Activated CD4-positive, alpha-beta T cell treated with anti-CD3 and anti-CD28 coated beads for 36 hours (primary cell): Measurements from ENCODE around the gene LIFR. TPM values are rescaled to one million over a fixed set of nuclear protein-coding genes. Genes with fewer than 3 reads are reported as not detected.

ENCODE experiments used
- ATAC-seq: fragments of 200-7000 bp; cut with Tn5 transposase; one replicate; pipeline ENCODE4 v1.10.0; 2021; ENCODE audit warnings: mild to moderate bottlenecking, moderate library complexity
- CTCF ChIA-PET: fragments of 350-600 bp; sonication (Branson Sonifier 250); formaldehyde crosslinking; loops from one replicate; lab custom pipeline; 2021; ENCODE audit warnings: antibody characterized with exemption; lab: Charles Lee
- POLR2A ChIA-PET: fragments of 350-600 bp; sonication (Branson Sonifier 250); formaldehyde crosslinking; loops from one replicate; lab custom pipeline; 2021; ENCODE audit warnings: antibody characterized with exemption, inconsistent platforms; lab: Charles Lee
- DNase-seq: peaks from one replicate; pipeline ENCODE4 v3.0.0-alpha.2; 2020
- H3K27ac Mint-ChIP-seq: one replicate; pipeline ENCODE4 v1.8.0; 2021; ENCODE audit warnings: mixed read lengths
- H3K27me3 Mint-ChIP-seq: one replicate; pipeline ENCODE4 v1.8.0; 2021; ENCODE audit warnings: mixed read lengths
- H3K36me3 Mint-ChIP-seq: one replicate; pipeline ENCODE4 v1.8.0; 2021; ENCODE audit warnings: low read depth, mixed read lengths
- H3K4me1 Mint-ChIP-seq: one replicate; pipeline ENCODE4 v1.8.0; 2021; ENCODE audit warnings: mixed read lengths
- H3K4me3 Mint-ChIP-seq: one replicate; pipeline ENCODE4 v1.8.0; 2021; ENCODE audit warnings: mild to moderate bottlenecking, moderate library complexity, mixed read lengths
- H3K9me3 Mint-ChIP-seq: one replicate; pipeline ENCODE4 v1.8.0; 2021; ENCODE audit warnings: low read depth, mixed read lengths
- intact Hi-C, 2 experiments: fragments of 100-400 bp; cut with DNase I in 1 of 2; cut with micrococcal nuclease in 1 of 2; formaldehyde crosslinking; loops; one replicate each; pipeline versions ENCODE4 v1.14.2 to v1.15.1; 2022 to 2024; cut with DNase I, micrococcal nuclease
- total RNA-seq, 2 experiments: library from RNA; stranded (reverse); gene quantifications; one replicate each; pipeline ENCODE4 v1.2.3, GENCODE V29; 2021

The LIFR gene
- total RNA-seq, 2 experiments from 2014 or later, result 0.09 to 0.14 TPM

- DNase-seq (no peak), ATAC-seq (no peak)
- no peaks in the 10 kb centered on the region for H3K36me3 Mint-ChIP-seq
- H3K27me3 Mint-ChIP-seq, result peaks cover 5% of the 10 kb centered on the region
- ChIA-PET POLR2A (no interaction called here), CTCF (no interaction called here)
- no peaks in the 10 kb centered on the region for H3K9me3 Mint-ChIP-seq
- no peak overlapping the region for H3K27ac Mint-ChIP-seq
- no peak overlapping the region for H3K4me3 Mint-ChIP-seq
- H3K4me1 Mint-ChIP-seq, result no peaks in the 10 kb centered on the region
- intact Hi-C loops, result no loop called here
Measured at GRCh38 chr5:38500573-38501260, 55.7 kb downstream of the LIFR start.

- H3K36me3 Mint-ChIP-seq, result no peaks in the 10 kb centered on the region
- ChIA-PET CTCF (no interaction called here), POLR2A (no interaction called here)
- ATAC-seq, result no peak
- intact Hi-C loops, result no loop called here
- no peak overlapping the region for H3K4me3 Mint-ChIP-seq
- H3K9me3 Mint-ChIP-seq, result no peaks in the 10 kb centered on the region
- H3K4me1 Mint-ChIP-seq, result no peaks in the 10 kb centered on the region
- no peak overlapping the region for H3K27ac Mint-ChIP-seq
- no peak for DNase-seq
- peaks cover 5% of the 10 kb centered on the region for H3K27me3 Mint-ChIP-seq
Measured at GRCh38 chr5:38497946-38498345, 58.5 kb downstream of the LIFR start.

- H3K36me3 Mint-ChIP-seq, result no peaks in the 10 kb centered on the region
- no peaks in the 10 kb centered on the region for H3K9me3 Mint-ChIP-seq
- DNase-seq, result no peak
- H3K4me3 Mint-ChIP-seq, result no peak overlapping the region
- CTCF ChIA-PET, result interaction anchor here (0.7 to 1.8 kb wide), 3 partner anchors 9 to 53 kb away, joined by 3 to 5 read pairs (median 3); no protein-coding TSS in a partner anchor
- no peak overlapping the region for H3K27ac Mint-ChIP-seq
- H3K4me1 Mint-ChIP-seq, result no peaks in the 10 kb centered on the region
- intact Hi-C loops, result no loop called here
- peaks cover 19% of the 10 kb centered on the region for H3K27me3 Mint-ChIP-seq
- ATAC-seq, result no peak
- POLR2A ChIA-PET, result no interaction called here
Measured at GRCh38 chr5:38494763-38495162, 61.7 kb downstream of the LIFR start.

DNA sequence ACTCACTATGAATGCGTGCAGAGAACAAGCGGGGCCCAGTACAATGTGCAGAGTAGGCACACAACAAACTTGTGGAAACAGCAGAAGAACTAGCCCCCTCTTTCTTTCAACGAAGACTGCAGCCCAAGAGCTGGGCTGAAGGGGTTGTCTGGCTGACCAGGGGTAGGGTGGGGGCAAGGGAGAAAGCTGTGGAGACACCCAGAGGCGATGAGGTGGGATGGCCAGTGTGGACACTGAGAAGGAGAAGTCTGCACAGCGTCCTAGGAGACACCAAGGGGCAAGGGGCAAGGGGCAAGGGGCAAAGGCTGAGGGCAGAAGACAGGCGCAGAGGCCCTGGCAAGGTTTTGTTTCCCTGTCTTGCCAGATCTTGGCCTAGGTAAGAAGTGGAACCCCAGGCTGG, 62.3 kb downstream of the LIFR start:
- intact Hi-C loops, result no loop called here
- Mint-ChIP-seq H3K27ac (no peak overlapping the region), H3K4me1 (no peaks in the 10 kb centered on the region), H3K4me3 (no peak overlapping the region), H3K36me3 (no peaks in the 10 kb centered on the region), H3K27me3 (peaks cover 19% of the 10 kb centered on the region), H3K9me3 (no peaks in the 10 kb centered on the region)
- ChIA-PET CTCF (interaction anchor here (0.7 to 1.8 kb wide), 3 partner anchors 9 to 53 kb away, joined by 3 to 5 read pairs (median 3); no protein-coding TSS in a partner anchor), POLR2A (no interaction called here)
- no peak for ATAC-seq
- no peak for DNase-seq

DNA sequence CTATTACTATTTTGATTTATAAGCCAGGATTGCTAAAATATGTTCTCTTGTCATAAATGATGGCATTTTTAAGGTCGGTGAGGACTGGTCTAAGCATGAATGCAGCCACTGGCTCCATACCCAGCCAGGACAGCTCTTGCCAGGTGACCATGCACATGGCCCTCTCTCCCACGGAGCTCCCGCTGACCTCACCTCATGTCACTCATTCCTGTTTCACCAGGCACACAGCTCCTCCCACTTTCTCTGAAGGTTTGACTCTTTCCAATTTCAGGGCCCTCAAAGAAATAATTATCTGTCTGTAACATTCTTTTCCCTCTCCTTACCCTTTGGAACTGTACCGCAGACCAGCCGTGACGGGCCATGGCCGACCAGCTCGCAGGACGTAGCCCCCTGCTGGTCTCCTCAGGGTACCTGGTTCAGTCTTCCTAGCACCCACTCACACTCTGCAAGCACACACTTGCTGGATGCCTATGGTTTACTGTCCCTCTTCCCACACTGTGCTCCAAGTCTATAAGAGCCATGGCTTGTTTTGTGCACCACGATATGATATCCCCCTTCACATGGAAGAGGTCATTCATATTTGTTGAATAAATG, 72.5 kb downstream of the LIFR start:
- POLR2A ChIA-PET, result no interaction called here
- Mint-ChIP-seq H3K27ac (no peak overlapping the region), H3K4me1 (peaks cover 2% of the 10 kb centered on the region), H3K36me3 (no peaks in the 10 kb centered on the region), H3K27me3 (peaks cover 25% of the 10 kb centered on the region), H3K4me3 (no peak overlapping the region), H3K9me3 (no peaks in the 10 kb centered on the region)
- CTCF ChIA-PET, result interaction anchor here (0.6 to 1.3 kb wide), 2 partner anchors 18 to 42 kb away, joined by 3 to 4 read pairs; no protein-coding TSS in a partner anchor
- intact Hi-C loops, result no loop called here
- ATAC-seq, result no peak
- DNase-seq, result no peak

DNA sequence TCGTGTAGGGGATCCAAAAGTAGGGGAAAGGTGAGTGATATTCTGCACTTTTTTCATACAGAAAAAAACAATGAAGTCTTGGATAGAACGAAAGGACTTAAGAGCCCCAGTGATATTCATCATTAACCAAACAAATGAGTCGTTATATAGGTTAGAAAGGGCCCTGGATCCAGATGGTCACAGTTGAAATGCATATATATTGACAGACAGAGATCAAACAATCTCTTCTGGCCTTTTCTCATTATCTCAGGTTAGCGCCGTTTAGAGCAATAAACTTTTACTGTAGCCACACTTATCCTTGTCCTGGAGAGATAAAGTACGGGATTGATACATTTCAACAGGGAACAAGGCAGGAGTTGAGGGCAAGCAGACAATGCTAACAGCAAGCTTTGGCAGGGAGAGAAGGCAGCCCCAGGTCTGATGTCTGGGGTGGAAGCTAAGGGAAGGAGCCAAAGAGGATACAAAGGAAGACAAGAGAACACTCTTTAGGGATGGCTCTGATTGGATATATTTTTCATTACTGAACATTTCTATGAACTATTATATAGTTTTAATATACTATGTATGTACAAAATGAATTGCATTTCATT, 77.0 kb downstream of the LIFR start:
- DNase-seq (no peak), ATAC-seq (no peak)
- no peaks in the 10 kb centered on the region for H3K9me3 Mint-ChIP-seq
- POLR2A ChIA-PET, result no interaction called here
- intact Hi-C loops, result no loop called here
- no peaks in the 10 kb centered on the region for H3K36me3 Mint-ChIP-seq
- H3K4me3 Mint-ChIP-seq, result no peak overlapping the region
- CTCF ChIA-PET, result interaction anchor here (0.7 kb wide), 1 partner anchor 441 kb away, joined by 3 read pairs; no protein-coding TSS in a partner anchor
- H3K27ac Mint-ChIP-seq, result no peak overlapping the region
- peaks cover 26% of the 10 kb centered on the region for H3K27me3 Mint-ChIP-seq
- no peaks in the 10 kb centered on the region for H3K4me1 Mint-ChIP-seq

DNA sequence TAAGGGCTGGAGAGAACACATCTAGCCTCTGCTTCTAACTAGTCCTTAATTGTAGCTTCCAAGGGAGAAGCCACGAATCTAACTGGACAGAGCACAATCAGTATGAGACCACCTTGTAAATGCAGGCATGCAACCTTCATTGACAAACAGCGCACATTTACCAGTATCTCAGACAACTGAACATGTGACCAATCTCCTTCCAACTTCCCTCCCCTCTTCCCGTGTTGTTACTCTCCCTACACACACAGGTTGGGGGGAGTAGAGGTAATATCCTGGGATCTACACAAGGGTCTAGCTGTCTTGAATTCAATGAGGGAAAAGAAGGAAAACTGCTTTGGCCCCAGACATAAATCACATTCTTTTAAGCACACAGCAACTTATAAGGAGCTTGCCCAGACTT, 77.6 kb downstream of the LIFR start:
- peaks cover 25% of the 10 kb centered on the region for H3K27me3 Mint-ChIP-seq
- ChIA-PET CTCF (interaction anchor here (0.7 kb wide), 1 partner anchor 442 kb away, joined by 3 read pairs; no protein-coding TSS in a partner anchor), POLR2A (no interaction called here)
- no peak overlapping the region for H3K27ac Mint-ChIP-seq
- ATAC-seq, result no peak
- no peaks in the 10 kb centered on the region for H3K36me3 Mint-ChIP-seq
- DNase-seq, result no peak
- no peaks in the 10 kb centered on the region for H3K4me1 Mint-ChIP-seq
- H3K9me3 Mint-ChIP-seq, result no peaks in the 10 kb centered on the region
- H3K4me3 Mint-ChIP-seq, result no peak overlapping the region
- intact Hi-C loops, result no loop called here

- peaks cover 26% of the 10 kb centered on the region for H3K27me3 Mint-ChIP-seq
- no peaks in the 10 kb centered on the region for H3K9me3 Mint-ChIP-seq
- H3K27ac Mint-ChIP-seq, result no peak overlapping the region
- ChIA-PET POLR2A (no interaction called here), CTCF (interaction anchor here (0.6 kb wide), 1 partner anchor 256 kb away, joined by 3 read pairs; no protein-coding TSS in a partner anchor)
- intact Hi-C loops, result no loop called here
- H3K4me3 Mint-ChIP-seq, result no peak overlapping the region
- ATAC-seq (no peak), DNase-seq (no peak)
- H3K4me1 Mint-ChIP-seq, result no peaks in the 10 kb centered on the region
- no peaks in the 10 kb centered on the region for H3K36me3 Mint-ChIP-seq
Measured at GRCh38 chr5:38478166-38478565, 78.3 kb downstream of the LIFR start.

DNA sequence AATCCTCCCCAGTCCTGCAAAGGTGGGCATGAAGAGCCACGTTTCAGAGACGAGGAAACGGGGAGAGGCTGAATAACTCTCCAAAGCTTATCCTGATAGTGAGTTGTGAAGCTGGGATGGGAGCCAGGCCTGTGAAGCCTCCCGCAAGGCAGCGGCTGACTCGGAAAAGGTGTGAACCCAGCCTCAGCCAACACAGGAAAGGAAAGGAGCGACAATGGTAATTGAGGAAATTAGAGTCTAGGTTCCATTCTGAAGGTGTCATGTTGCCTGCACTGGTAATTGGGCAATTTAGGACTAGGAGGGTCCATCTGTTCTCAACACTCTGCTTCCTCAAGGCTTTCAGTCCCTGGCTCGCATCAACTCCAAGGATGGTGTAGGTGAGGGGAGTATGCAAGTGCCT, 83.4 kb downstream of the LIFR start:
- Mint-ChIP-seq H3K27ac (no peak overlapping the region), H3K9me3 (no peaks in the 10 kb centered on the region), H3K36me3 (no peaks in the 10 kb centered on the region), H3K4me1 (no peaks in the 10 kb centered on the region), H3K4me3 (no peak overlapping the region), H3K27me3 (peaks cover 23% of the 10 kb centered on the region)
- intact Hi-C loops, result no loop called here
- DNase-seq (no peak), ATAC-seq (no peak)
- POLR2A ChIA-PET, result no interaction called here
- CTCF ChIA-PET, result interaction anchor here (1.1 kb wide), 1 partner anchor 31 kb away, joined by 3 read pairs; no protein-coding TSS in a partner anchor

GRCh38 chr5:38472541-38472940, 83.9 kb downstream of the LIFR start:
- Mint-ChIP-seq H3K4me1 (no peaks in the 10 kb centered on the region), H3K27ac (no peak overlapping the region), H3K27me3 (peaks cover 26% of the 10 kb centered on the region), H3K4me3 (no peak overlapping the region), H3K9me3 (no peaks in the 10 kb centered on the region), H3K36me3 (no peaks in the 10 kb centered on the region)
- DNase-seq (no peak), ATAC-seq (no peak)
- intact Hi-C loops, result no loop called here
- POLR2A ChIA-PET, result no interaction called here
- CTCF ChIA-PET, result interaction anchor here (1.1 kb wide), 1 partner anchor 31 kb away, joined by 3 read pairs; no protein-coding TSS in a partner anchor

DNA sequence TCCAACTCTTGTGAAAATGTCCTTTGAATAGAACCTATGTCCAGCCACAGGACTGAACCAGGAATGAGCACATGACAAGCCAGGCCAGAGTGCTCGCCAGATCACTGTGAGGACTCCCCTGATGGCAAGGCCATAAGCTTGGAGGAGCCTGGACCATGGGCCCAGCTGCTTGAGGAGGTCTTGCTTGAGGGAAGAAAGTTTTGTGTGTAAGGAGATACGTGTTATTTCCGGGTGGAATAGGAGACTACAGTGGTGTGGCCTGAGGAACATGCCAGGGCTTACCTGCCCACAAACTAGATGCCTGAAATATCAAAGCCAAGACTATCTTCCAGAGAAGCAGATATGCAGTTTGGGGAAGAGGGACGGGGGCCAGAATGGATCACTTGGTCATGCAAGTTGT, 84.7 kb downstream of the LIFR start:
- DNase-seq (no peak), ATAC-seq (no peak)
- Mint-ChIP-seq H3K9me3 (no peaks in the 10 kb centered on the region), H3K4me1 (no peaks in the 10 kb centered on the region), H3K27me3 (peaks cover 24% of the 10 kb centered on the region), H3K4me3 (no peak overlapping the region), H3K36me3 (no peaks in the 10 kb centered on the region), H3K27ac (no peak overlapping the region)
- intact Hi-C loops, result no loop called here
- ChIA-PET POLR2A (no interaction called here), CTCF (no interaction called here)
